NCI-H1105 (cell line): ENCODE measurements around the gene GRP.

Experiments used
- DNase-seq: peaks from one replicate; lab custom pipeline; 2025; lab: John Stamatoyannopoulos, UW

The GRP gene

DNA sequence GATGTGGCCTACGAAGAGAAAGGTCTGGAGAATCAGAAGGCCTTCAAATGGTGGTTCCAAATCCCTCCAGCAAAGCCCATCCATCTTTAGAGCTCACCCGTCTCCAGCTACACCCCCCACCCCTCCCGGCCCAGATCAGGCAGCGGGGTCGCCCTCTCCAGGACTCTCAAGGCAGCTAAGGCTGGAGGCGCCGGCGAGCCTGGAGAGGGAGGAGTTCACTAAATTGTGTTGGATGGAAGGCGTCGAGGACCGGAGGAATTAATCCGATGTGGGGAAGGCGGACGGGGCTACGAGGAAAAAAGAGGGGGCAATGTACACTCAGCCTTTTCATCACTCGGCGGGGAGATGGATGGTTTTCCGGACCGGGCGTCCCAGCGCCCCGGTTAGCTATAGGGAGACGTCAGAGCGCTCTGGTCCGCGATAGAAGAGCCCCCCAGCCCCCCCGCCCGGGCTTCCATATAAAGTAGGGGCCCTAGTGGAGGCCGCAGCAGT lies at the start of gene GRP:
TSS of gene GRP (plus strand) at position 487 of the 492 bp plus-strand sequence. CDS start 108 bp downstream, outside the sequence.
- peak; percentile 56 for DNase-seq

DNA sequence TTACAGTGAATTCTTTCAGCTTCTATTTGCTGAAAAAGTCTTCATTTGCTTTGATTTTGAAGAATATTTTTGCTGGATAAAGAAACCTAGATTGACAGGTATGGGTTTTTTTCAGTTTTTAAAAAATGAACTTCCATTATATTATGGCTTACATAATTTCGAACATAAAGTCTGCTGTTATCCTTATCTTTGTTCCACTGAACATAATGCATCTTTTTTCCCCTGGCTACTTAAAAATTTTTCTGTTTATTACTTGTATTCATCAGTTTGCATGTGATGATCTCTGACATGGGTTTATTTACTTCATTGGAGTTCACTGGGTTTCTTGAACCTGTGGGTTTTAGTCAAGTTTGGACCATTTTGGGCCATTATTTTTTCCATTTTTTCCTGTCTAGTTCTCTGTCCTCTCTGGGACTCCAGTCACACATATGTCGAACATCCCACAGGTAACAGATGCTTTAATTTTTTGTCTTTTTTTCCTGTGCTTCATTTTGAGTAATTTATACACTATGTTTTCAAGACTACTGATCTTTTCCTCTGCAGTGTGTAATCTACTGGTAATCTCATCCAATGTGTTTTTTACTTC lies 47.2 kb upstream of the GRP start:
- DNase-seq = no peak

DNA sequence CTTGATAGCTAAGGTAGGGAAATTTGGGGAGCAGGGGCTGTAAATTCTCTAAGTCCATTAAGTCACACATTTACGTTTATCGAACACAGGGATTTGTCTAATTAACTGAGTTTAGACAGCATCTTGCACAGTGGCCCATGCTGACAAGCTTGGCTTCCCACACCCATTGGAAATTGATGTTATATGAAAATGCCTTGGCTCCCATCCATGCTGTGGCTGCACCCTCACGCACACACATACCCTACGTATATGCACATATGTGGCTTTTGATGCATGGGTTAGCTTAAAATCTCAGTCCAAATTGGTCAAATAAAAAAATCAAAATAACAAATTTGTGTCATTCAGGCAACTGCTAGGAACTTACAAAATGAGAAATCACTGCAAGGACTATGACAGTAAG lies 42.5 kb upstream of the GRP start:
- DNase-seq = no peak

DNA sequence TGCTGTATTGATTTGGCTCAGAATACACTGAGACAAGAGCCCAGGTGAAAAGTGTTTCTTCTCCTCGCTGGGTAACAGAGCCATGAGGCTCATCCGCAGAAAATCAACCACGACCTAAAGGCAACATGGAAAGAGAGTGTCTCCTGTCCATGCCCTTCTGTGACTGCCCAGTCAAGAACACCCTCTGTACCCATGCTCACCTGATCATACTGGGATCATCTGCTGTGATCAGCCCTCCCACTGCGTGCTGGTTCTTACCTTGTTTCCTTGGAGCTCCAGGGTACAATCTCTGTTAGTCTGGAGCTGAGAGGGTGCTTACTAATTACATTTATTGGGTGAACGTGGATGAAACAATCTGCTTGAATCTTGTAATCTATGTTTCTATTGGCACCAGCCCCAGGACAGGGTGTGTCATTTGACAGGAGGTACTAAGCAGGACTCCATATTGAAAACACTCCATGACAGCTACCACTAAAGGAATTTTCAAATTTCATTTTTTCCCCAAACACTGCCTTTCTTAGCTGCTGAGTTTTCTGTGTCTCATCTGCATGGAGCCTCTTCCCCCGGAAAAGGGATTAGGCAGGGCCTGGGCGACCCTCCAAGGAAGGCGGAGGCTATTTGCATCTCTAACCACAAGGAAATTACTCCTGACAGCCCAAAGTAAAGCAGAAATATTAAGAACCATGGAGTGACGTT lies 39.7 kb upstream of the GRP start:
- no peak for DNase-seq

DNA sequence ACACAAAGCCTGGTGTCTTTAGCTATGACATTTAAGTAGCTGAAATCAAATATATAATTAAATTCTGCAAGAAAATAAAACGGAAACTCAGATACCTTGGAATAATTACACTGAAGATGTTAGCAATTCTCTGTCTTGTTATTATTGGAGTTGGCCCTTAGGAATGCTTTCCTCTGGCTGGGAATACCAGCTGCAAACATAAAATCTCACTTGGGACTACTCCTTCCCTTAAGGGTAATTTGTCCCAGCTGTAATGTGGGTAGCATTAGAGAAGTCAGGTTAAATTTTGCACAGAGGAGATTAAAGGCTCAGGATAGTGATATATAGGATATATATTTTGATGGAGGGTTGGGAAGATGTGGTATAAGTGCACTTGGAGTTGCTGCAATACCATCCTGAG lies 37.3 kb upstream of the GRP start:
- DNase-seq = no peak

DNA sequence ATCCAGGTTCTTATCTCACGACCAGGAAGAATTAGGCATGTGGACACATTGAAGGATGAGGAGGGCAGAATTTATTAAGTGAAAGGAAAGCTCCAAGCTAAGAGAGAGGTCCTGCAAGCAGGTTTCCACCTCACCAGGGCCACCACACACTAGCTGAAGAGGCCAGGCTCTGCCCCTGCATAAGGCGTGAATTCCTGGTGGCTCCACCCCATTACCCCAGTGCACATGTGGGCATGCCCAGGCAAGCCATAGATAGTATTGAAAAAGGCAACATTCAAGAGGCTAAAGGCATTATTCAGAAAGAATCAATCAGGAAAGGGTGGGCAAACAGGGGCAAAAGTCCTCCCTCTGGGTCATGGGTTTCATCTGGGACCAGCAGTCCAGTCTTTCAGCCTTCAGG lies 30.9 kb upstream of the GRP start:
- no peak for DNase-seq

DNA sequence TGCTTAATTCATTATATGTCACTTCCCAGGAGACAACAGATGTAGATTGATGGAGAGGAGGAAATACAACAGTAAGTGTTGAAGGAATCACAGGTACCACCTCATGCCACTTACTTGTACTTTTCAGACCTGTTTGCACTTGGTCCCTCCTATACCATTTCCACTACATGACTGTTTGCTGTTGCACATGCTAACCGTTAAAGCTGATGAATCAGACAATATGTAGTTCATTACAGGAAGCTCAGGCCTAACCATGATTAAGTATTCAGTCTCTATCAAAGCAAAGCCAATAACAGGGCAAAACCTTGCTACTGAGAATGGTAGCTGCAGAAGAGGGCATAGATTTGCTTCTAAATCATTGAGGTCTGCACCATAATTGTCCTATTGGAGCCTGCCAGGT lies 30.2 kb upstream of the GRP start:
- DNase-seq = no peak

DNA sequence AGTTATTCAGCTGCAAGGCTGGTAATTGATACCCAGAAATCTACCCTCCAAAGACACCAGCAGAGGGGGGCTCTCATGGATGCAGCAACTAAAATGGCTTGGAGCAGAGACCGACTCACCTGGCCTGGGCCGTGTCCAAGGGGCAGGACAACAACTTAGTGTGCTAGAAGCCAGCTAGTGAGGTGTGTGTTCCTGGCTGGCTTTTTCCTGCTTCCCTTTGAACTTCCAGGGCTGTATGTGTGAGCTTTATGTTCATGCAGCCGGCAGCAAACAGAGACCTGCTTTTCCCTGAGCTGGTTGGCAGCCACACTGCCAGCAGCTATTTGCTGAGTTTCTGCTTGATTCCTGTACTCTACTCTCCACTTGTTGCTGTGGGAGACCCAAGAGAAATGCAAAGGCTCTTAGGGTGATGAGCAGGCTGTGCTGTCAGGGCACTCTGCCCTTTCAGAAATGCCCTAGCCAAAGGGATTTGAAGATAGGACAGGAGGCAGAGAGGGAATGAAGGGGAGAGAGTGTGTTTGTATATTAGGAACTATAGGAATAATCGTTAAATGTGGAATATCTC lies 23.7 kb upstream of the GRP start:
- no peak for DNase-seq

DNA sequence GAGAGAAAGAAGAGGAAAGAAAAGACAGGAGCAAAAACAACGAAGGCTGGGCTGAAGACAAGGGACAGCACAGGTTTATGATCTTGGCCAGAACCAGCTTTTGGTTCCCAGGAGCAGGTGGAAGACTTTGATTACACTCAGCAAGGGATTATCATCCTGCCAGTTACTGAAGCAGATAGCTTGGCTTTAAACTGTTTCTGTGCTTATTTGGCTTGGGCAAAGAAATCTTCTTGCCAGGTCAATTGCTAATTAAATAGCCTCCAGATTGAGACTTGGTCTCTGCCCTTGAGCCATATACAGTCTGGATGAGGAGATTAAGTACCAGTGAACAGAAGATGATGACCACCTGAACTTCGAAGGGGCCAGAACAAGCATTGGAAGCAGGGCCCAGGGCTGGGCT lies 22.3 kb upstream of the GRP start:
- no peak for DNase-seq

DNA sequence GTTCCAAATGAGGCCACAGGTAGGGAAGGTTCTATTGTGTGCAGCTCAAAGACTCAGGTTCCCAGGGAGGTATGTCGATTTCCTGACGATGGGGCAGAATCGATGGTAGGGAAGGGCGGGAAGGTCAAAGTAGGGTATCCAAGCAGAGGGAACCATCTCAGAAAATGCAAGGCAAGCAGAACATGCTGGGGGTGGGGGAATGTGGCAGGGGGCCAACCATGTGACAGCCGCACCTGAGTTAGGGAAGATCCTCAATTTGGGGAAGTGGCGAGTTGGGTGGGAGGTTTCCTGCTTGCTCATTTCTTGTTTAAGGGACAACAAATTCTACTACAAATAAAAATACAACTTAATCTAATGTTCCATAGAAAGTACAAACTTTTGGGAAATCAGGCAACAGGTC lies 21.7 kb upstream of the GRP start:
- no peak for DNase-seq

DNA sequence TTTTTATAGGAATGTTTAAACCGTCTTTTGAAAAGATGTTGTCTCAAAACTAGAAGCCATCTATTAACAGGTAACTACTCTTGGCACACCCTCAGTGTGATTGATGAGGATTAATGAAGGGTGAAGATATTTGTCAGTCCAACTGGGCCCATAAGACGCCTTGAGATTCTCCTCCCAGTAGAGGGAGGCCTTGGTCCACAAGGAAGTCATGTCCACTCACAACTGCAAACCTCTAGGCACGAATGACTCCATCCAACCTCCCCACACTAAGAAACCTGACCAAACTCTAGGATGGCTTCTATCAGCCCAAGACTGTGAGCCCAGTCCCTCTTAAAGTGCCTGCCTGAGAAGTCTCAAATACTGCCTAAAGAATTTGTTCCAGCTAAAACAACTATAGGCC lies 19.2 kb upstream of the GRP start:
- DNase-seq = no peak

DNA sequence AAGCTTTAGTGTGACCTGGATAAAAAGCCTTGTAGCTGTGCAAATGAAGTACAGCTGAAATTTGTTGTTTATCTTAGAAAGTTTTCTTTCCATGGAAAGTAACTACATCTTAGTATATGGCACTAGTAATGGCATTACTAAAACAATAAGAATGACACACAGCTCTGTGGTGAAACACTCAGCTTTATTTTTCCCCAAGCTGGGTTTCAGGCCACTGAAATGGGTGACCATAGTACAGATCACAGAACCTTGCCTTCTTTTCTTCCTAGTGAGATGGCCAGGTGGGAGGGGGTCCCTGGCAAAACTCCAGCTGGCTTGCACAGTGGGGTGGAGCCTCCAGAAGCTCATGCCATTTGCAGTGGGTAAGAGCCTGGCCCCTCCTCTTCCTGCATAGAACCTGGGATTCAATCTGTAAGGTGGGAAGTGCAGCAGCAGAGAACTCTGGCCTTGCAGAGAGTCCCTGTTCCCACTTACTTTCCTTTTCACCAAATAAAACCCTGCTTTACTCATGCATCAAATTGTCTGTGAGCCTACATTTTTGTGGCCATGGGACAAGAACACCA lies 17.6 kb upstream of the GRP start:
- no peak for DNase-seq

DNA sequence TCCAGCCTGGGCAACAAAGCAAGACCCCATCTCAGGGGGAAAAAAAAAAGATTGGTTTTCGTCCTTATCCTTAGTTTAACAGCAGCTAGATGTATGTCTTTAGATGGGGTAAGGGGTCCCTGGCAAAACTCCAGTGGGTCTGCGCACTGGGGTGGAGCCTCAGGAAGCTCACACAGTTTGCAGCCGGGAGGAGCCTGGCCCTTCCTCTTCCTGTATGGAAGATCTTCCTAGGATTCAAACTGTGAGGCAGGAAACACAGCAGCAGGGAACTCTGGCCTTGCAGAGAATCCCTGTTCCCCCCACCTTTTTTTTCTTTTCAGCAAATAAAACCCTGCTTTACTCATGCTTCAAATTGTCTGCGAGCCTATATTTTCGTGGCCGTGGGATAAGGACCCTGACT lies 12.5 kb upstream of the GRP start:
- no peak for DNase-seq

DNA sequence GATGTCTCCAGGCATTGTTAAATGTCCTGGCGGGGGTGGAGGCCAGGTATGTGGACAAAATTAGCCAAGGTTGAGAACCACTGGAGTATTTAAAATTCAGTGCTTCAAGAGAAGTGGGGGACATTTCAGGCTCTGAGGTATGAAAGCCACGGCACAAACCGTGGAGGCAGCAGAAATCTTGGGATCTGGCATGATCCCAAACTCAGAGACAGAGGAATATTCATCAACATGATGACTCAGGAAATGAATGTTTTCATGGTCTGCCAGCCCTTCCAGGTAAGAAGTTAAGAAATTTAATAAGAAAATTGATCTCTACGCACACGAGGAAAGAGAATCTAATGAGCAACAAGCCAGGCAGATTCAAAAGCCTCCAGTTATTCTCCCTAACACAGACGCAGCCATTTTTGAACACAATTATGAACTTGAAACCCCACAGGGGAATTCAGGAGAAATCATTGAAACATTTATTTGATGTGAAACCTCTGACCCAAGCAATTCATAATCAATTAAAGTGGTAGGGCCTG lies 11.3 kb upstream of the GRP start:
- no peak for DNase-seq

DNA sequence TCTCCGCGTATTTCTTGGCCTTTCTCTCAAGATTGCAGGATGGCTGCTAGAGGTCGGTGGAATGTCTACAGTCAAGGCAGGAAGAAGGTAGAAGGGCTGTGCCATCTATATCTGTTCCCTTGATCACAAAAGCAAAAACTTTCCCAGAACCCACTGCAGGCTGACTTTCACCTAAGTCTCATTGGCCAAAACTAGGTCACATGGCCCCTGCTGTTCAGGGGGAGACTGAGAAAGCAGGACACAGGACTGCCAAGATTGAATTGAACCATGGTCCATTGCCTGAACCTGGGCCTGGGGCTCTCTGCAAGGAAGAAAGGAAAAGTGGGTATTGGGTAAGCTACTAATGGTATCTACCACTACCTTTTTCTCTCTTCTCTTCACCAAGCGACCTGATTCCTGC lies 9.7 kb upstream of the GRP start:
- DNase-seq = no peak

DNA sequence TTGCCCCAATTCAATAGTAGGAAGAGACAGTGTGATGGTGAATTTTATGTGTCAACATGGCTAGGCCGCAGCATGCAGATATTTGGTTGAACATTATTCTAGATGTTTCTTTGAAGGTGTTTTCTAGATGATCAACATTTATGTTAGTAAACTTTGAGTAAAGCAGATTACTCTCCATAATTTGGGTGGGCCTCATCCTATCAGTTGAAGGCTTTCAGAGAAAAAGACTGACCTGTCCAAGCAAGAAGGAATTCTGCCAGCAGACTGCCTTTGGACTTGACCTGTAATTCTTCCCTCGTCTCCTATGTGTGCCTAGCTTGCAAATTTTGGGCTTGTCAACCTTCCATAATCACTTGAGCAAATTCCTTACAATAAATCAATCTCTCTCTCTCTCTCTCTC lies 8.3 kb upstream of the GRP start:
- DNase-seq = no peak

DNA sequence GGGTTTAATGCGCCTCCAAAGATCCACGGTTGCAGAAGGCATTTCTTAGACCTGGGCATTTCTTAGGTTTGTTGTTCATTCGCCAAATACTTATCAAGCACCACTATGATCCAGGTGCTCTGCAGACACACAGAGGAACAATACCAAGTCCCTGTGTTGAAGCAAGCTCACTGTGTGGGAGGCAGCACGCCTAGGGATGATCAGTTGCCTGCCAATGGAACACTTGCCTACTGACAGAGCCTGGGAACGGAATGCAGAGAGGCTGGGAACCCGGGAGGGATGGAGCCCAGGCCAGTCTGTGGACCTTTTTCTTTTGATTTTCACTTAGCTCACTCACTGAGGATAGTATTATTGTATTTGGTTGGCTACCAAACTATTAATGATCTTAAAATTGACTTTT lies 1.9 kb upstream of the GRP start:
- DNase-seq = no peak

DNA sequence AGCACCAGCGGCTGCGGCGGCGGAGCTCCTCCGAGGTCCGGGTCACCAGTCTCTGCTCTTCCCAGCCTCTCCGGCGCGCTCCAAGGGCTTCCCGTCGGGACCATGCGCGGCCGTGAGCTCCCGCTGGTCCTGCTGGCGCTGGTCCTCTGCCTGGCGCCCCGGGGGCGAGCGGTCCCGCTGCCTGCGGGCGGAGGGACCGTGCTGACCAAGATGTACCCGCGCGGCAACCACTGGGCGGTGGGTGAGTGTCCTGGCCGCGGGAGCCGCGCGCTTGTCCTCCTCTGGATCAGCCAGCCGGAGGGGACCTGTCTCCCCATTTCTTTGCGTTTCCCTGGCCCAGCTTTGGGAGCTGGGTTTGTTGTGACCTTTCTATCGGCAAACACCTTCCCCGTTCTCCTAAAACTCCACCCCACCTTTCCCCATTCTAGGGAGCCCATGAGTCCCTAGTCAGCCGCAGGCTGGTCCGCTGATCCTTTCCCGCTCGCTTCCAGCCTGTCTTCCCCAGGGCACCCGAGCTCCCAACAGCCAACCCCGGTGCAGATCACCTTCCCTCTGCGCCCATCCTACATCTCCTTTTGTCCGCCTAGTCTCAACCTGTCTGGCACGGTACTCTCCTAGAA lies 316 bp downstream of the GRP start:
- peak; percentile 47 for DNase-seq

DNA sequence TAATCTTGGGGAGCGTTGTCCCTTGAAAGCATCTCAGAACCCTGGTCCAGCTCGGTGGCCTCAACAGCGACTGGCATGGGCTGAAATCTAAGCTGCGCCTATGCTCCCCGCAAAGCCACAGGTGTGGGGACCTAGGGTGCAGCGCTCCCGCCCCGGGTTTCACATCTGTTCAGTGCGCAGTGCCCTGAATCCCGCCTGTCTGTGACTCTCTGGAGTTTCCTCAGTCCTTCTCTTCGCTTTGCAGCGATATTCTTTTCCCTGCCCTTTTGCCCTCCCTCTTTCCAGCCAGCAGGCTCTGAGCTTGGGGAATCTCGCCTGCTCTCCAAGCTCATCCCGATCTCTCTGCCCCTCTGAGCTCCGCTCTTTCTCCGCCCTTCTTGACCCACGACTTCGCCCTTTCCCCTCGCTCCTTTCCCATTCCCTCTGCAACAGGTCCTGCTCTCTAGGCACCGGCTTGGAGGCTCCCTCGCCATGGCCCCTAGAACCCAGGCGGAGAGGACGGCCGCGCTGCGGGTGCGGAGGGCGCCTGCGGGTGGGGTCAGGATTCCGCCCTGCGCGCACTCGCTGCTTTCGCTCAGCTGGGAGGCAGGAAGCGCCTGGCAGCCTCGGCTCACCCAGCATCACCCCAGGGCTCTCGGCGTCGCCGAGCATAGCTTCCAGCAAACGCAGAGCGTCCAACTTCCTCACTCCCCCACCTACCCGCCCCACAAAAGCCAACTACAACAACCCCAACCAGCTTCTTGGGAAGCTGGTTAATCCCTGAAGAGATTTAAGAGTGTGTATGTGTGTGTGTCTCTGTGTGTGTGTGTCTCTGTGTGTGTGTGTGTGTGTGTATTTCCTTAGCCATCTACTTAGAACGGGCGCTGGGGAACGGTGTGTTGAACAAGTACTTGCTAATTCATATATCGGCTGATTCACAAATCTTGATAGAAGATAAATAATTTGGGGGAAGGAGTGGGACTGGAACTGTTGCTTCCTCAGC lies 1.1 kb downstream of the GRP start:
- peak; percentile 50 for DNase-seq

DNA sequence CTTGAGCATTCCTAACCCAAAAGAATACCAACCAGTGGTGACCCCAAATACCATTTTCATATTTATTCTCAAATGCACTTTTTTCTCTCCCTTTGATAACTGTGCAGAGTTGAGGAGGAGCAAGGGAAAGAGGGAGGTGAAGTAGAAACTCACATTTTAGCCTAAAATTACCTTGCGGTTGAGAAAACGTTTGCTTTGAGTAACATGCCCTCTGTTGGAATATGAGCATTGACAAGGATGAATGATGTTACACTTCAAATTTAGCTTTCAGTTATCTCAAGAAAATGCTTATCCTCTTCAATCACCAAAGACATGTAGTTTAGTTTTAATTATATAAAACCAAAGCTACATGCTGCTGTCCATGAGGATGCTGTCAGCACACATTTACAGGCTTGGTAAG lies 2.4 kb downstream of the GRP start:
- no peak for DNase-seq

DNA sequence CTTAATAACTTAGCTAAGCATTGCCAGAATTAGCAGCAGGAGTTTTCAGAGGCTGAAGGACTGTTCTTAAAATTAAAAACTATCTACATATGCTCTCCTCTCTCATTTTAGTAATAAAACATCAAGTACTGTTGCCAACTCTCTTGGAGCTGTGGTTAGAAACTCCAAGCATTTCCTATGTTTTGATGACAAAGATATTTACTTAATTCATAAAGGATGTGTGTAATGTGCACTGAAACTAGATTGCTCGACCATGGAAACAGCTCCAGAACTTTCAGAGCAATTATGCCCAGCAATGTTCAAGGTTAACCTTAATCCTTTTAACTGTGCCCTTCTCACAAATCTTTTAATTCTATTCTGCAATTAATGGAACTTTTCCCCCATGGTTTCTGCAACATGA lies 8.4 kb downstream of the GRP start:
- DNase-seq = no peak
